C4-2B (cell line): ENCODE data around the gene CPA2.
A peak's percentile ranks its signal among the peaks of the same experiment; 100 is the strongest.

Source experiments
- H3K27ac ChIP-seq: fragments of 450-650 bp; 2 replicates; pipeline ENCODE4 v1.5.1; 2017
- ZFX ChIP-seq: fragments of 450-650 bp; IDR thresholded peaks from 2 replicates; pipeline ENCODE4 v1.6.1; 2017
- TF ChIP-seq, protein P1 (sequence below): fragments of 450-650 bp; conservative IDR thresholded peaks from 2 replicates; pipeline ENCODE4 v1.5.1; 2017; ENCODE audit warnings: mild to moderate bottlenecking

CPA2 gene

DNA sequence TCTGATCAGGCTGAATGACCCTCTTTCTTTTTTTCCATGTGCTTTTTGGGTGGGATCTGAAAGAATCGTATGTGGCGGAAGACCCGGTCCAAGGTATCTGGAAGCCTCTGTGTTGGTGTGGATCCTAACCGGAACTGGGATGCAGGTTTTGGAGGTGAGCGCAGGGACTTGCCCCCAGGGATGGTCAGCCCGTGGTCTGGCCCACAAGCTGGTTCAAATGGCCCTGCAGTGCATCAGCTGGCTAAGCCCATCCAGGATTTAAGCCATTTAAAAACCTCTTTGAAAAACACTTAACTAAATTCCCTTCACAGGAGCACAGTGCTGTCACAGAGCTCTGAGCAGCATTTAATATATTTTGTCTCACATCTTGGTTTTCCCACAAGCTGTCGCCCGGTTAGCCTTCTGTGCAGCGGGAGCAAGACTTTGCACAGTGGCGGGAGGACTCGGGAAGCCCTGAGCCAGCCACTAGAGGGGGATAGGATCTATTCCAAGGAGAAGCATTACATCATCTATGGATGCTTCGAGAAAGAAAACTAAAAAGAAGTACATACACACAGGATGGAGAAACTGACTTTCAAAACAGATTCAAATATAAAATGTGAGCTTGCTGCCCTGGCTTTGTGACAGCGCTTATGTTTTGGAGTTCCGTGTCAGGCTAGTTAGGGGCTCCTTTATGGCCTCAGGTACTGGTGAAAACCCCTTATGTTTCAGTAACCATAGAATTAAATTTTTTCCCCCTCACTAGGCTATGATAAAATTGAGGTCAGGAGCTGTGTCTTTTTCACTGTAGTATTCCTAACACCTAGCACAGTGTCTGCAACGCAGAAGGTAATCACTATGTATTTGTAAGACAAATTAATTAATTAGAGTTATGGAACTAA, 11.3 kb downstream of the CPA2 start:
- no peak overlapping the region for H3K27ac ChIP-seq
- TF ChIP-seq ZFX = no peak
- TF ChIP-seq, protein P1, sequence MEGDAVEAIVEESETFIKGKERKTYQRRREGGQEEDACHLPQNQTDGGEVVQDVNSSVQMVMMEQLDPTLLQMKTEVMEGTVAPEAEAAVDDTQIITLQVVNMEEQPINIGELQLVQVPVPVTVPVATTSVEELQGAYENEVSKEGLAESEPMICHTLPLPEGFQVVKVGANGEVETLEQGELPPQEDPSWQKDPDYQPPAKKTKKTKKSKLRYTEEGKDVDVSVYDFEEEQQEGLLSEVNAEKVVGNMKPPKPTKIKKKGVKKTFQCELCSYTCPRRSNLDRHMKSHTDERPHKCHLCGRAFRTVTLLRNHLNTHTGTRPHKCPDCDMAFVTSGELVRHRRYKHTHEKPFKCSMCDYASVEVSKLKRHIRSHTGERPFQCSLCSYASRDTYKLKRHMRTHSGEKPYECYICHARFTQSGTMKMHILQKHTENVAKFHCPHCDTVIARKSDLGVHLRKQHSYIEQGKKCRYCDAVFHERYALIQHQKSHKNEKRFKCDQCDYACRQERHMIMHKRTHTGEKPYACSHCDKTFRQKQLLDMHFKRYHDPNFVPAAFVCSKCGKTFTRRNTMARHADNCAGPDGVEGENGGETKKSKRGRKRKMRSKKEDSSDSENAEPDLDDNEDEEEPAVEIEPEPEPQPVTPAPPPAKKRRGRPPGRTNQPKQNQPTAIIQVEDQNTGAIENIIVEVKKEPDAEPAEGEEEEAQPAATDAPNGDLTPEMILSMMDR = peak; percentile 78

DNA sequence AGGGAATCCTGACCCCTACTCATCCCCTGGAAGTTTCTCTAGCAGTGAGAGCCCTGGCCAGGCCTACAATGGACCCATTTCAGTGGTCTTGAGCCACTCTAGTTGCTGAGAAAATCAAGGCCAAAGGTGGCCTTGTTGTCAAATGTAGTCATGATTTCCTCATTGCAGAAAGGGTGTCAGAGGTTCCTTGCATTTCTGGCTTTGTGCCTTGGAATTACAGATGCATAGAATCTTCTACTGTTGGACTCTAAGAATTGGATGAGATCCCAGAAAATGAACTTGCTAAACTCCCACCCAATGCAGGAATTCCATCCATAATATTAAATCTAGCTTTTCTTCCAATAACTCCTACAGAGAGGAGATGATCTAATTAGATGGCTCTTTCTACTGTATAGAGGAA, 12.2 kb downstream of the CPA2 start:
- H3K27ac ChIP-seq = no peak overlapping the region
- TF ChIP-seq, protein P1 = no peak
- no peak for TF ChIP-seq ZFX

DNA sequence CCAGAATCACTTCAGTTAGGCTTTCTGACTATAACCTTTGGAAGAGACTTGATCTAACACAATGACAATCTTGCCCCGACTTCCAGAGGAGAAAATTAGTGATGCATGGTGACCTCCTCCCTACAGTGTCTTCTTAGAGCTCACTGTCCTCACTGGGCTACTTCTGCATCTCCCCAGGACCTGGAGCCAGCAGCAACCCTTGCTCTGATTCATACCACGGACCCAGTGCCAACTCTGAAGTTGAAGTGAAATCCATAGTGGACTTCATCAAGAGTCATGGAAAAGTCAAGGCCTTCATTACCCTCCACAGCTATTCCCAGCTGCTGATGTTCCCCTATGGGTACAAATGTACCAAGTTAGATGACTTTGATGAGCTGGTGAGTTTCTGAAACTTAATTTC, 12.6 kb downstream of the CPA2 start:
- H3K27ac ChIP-seq = no peak overlapping the region
- TF ChIP-seq, protein P1 = no peak
- no peak for TF ChIP-seq ZFX

DNA sequence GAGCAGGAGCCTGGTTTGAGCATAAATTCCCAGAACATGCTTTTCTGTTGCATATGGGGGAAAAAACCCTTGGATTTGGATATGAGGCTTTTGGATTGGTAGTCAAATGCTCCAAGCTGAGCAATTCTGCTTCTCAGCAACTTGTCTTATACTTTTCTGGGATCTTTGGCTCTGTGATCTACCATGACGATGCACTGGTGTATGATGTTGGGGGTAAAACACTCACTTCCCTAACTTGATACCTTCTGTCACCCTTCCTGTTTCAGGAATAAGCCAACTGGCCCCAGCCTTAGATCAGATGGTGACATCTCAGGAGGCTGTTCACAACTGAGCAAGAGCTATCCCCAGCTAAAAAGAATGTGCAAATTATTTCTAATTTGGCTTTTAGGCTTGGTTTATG, 13.2 kb downstream of the CPA2 start:
- no peak overlapping the region for H3K27ac ChIP-seq
- TF ChIP-seq, protein P1 = no peak
- no peak for TF ChIP-seq ZFX

DNA sequence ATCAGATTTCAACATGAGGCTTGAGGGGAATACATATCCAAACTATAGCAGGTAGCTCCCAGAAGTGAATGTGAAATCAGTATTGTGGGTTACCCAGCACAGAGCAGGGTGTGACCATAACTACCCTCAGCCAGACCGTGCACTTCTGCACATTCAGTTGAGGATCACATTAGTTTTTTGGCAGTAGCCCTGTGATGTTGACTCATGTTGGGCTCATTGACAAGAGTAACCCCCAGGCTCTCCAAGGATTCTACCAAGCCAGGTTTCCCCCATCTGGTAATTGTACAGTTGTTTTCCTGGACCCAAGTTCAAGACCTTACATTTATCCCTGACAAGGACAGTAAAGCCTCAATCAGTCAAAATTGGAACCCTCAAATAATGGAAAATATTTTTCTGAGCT, 14.6 kb downstream of the CPA2 start:
- no peak overlapping the region for H3K27ac ChIP-seq
- no peak for TF ChIP-seq ZFX
- TF ChIP-seq, protein P1 = no peak

DNA sequence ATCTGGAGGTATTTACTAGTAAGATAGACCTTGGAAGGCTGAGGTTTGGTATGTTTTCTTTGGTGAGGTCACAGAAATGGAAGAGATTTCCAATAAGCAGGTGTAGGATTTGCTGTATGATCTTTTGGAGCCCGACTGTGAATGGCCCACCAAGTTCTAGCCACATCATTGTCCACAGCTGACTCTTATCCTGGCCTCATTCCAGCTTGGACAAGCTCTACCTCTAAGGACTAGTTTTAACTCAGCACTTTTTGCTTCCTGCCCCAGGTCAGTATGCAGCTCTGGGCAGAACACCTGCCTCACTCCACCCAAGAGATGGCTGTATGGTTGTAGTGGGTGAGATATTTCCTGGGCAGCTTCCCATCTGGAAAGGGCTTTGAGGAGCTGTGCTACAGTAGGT, 20.2 kb downstream of the CPA2 start:
- TF ChIP-seq, protein P1 = no peak
- no peak for TF ChIP-seq ZFX
- no peak overlapping the region for H3K27ac ChIP-seq

DNA sequence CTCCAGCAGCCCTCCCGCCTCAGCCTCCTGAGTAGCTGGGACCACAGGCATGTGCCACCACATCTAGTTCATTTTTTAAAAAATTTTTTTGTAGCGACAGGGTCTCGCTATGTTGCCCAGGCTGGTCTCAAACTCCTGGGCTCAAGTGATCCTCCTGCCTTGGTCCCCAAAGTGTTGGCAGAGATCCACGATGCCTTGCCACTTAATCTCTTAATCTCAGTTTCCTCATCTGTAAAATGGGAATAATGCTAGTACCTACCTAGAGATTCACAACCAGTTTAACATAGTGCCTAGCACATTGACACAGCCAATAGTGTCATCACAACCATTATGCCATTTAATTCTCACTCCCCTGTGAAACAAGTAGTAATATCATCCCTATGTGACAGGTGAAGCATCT, 21.5 kb downstream of the CPA2 start:
- no peak for TF ChIP-seq ZFX
- TF ChIP-seq, protein P1 = no peak
- no peak overlapping the region for H3K27ac ChIP-seq
